ENCODE measurements around the gene SYTL3.
"Not testable (repeated sequence)": the region's sequence is repeated elsewhere in the genome, so short reads cannot be mapped to it uniquely, and the experiment has no call there.

Gene SYTL3

DNA sequence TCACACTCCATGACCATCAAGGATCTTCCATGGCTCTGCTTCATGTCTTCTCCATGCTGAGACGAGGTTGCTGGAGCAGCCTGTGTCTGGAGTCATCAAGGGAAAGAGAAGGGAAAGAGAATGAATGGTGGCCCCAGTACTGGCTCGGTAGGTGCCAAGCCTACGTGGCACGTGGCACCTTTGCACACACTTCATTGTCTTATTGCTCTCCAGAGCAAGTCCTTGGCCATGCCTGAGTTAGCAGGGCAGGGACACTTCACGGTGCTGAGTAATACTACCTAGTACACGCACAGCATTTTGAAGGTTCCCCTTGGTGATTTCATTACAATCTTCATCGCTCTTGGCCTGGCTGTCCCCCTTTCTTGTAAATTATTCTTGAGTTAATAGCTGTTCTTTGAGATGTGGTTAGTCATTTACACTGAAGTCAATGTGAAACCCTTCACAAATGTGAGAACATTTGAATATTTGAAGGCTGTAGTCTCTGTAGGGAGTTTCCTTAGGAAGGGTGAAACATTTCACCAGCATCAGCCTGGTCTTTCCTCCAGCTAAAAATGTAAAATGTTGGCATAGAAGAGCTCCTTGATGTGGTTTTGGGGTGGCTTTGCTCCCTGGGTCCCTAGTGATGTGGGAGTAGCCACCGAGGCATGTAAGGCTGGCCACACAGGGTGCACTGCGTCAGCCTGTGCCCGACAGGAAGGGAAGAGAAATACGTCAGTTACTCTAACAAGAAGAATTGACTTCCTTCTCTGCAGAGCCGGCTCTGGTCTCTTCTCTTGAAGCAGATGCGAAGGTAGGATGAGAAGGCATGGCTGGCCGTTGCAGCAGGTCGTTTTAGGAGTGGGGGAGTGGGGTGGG lies at the start of gene SYTL3:
TSS of gene SYTL3 (plus strand) at position 766 of the 855 bp plus-strand sequence. CDS start 13,215 bp downstream, outside the sequence.
- no peak for DNase-seq (ENCODE audit: low spot score)

GRCh38 chr6:158603261-158604047 lies 46.4 kb upstream of the SYTL3 start:
- DNase-seq (ENCODE audit: low spot score): no peak

DNA sequence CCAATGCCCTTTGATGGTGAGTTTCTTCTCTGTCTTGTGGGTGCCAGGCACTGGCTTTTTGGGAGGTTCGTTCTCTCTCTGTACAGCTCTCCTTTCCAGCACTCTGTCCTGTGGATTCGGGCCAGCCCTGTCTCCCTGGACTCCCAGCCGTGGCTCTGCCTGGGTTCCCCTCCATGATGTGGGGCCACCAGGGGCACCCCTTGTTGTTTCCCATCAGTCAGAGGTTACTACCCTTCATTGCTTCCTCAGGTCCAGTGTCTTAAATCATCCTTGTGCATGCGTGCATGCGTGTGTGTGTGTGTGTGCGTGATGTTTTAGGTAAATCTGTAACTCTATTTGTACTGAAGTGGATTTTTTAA lies 45.8 kb upstream of the SYTL3 start:
- DNase-seq (ENCODE audit: low spot score): no peak

DNA sequence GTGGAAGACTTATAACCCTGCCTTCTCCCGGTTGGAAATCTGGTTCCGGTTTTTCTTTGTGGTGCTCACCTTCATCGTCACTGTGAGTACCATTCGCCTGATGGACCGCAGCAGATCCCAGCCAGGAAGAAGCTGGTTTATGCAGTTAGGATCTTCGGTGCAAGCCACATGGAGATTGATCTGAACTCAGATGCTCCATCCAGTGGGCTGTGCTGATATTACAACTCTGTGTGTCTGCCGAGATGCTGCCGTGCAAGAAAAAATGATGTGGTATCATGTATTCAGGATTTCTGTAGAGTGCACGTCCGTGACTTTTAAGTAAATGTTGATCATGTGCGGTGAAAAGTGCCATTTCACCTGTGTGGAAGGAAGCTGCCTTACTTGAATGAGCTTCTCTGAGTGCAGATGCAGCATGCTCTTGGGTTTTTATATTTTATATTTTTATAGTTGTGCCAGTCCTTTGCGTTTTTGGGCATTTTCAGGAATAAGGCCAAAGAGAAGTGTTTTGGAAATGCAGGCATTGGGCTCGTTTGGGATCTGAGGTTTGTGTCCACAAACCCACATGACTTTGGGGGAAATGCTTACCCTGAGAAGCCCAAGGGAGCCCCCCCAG lies 44.5 kb upstream of the SYTL3 start:
- DNase-seq (ENCODE audit: low spot score): peak; percentile 54

DNA sequence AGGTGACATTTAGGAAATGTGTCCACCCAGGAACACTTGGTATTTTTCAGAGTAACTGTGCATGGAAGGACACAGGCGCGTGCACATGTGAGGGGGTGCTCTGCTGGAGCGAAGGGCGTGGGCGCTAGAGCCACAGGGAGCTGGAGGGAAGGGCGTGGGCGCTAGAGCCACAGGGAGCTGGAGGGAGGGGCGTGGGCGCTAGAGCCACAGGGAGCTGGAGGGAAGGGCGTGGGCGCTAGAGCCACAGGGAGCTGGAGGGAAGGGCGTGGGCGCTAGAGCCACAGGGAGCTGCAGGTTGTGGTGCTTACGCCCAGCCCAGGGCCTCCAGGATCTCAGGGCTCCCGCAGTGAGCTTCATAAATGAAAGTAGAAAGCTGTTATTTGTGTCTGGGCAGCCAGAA lies 43.8 kb upstream of the SYTL3 start:
- DNase-seq (ENCODE audit: low spot score): not testable (repeated sequence)

DNA sequence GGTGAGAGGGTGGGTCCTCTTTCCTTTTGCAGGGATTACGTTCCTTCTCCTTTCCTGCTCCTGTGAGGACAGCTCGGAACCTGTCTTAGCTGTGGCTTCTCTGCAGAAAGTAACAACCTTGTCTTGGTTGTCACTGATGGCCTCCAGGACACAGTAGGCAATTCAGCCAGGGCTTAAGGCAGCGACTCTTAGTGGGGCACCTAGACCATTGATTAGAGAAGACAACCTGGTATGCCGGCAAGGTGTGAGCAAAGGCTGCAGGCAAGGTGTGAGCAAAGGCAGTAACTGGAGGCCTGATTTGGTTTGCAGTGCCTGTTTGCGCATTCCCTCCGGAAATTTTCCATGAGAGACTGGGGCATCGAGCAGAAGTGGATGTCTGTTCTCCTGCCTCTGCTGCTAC lies 42.9 kb upstream of the SYTL3 start:
- DNase-seq (ENCODE audit: low spot score): no peak

DNA sequence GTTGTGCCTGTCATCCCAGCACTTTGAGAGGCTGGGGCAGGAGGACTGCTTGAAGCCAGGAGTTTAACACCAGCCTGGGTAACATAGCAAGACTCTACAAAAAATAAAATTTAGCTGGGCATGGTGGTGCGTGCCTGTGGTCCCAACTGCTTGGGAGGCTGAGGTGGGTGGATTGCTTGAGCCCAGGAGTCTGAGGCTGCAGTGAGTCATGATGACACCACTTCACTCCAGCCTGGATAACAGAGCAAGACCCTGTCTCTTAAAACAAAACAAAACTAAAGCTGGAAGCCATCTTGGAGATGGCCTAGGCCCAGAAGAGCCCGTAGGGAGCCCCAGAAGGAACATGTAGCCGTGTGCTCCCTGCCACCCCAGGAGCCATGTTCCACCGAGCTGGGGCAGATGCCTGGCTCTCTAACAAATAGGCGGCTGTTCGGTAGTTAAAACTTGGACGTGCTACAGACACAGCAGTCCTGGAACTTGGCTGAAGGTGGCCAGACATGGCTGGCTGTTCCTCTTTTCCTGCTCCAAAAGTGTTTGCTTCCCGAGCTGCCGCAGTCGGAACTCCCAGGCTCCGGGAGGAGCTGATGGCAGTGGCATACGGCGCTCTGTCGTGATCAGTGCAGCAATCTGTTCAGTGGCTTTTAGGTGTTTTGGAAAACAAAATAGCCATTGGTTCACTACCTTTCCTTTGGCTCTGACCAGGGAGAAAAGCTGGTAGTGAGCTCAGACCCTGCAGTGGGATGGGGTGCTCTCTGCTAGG lies 42.3 kb upstream of the SYTL3 start:
- no peak for DNase-seq (ENCODE audit: low spot score)

- no peak for DNase-seq (ENCODE audit: low spot score)
Measured at GRCh38 chr6:158608221-158608620, 41.6 kb upstream of the SYTL3 start.

- DNase-seq (ENCODE audit: low spot score): no peak
Measured at GRCh38 chr6:158609455-158610155, 40.2 kb upstream of the SYTL3 start.

DNA sequence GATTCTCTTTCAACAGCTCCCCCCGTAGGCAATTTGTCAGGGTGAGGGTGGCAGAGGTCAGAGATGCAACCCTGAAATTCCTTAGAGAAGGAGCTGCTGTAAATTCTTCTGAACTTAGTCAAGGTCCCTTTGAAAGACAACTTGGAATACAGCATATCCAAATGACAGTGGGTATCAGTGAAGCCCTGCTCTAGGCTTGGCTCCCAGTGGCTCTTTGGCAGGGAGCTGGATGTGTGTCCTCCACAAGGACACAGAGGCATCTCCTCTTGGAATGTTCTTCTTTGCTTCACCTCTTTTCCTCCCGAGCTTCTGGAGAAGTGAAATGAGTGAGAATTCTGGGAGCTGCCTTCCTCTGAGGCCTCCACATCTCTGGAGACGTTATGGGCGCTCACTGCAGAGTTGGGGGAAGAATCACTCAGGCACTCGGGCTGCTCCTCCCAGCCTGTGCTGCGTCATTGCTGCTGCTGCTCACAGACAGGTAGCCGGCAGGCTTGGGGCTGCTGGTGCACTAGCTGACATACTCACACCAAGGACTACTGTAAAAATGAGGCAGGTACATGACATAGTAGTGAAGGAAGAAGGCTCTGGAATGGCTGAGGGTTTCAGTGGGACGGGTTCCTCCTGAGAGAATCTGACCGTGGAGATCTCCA lies 39.4 kb upstream of the SYTL3 start:
- DNase-seq (ENCODE audit: low spot score): no peak

- no peak for DNase-seq (ENCODE audit: low spot score)
Measured at GRCh38 chr6:158611039-158611438, 38.8 kb upstream of the SYTL3 start.

DNA sequence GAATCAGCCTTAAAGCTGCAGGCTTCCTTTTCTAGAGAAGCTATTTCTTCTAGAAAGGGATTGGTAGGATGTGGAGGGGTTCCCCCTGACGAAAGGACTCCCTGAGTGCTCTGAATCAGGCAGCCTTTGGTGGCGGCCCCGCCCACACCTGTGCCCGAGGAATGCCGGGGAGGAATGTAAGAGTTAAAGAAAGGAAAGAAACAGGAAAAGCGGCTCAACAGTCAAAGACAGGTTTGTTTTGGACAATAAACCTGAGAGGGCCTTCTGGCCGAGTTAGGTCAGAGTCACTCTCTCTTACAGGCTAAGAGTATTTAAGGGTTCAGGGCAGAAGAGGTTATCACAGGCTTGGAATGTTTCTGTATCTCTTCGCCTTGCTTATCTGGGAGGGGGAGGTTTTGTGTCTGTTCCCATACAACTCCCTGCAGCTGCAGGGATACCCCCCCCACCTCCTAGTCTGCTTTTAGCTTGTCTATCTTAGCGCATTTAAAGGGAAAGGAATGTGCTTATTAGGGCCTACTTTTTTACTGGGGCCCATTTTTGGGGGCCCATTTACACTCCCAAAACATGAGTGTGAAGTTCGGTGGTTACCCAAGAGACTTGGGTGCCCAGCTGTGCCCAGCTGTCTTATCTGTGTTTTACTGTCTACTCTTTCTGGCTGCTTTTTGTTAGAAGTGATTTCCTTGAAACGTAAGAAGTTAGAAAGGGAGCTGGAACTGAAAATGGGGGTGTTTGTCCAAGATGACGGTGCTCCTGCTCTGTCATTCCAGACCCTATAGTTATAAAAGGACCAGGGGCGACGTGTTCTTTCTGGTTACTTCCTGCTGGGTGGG lies 38.1 kb upstream of the SYTL3 start:
- no peak for DNase-seq (ENCODE audit: low spot score)

DNA sequence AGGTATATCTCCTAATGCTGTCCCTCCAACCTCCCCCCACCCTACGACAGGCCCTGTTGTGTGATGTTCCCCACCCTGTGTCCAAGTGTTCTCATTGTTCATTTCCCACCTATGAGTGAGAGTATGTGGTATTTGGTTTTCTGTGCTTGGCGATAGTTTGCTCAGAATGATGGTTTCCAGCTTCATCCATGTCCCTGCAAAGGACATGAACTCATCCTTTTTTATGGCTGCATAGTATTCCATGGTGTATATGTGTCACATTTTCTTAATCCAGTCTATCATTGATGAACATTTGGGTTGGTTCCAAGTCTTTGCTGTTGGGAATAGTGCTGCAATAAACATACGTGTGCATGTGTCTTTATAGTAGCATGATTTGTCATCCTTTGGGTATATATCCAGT lies 35.2 kb upstream of the SYTL3 start:
- DNase-seq (ENCODE audit: low spot score): not testable (repeated sequence)

- DNase-seq (ENCODE audit: low spot score): not testable (repeated sequence)
Measured at GRCh38 chr6:158618289-158618688, 31.6 kb upstream of the SYTL3 start.

DNA sequence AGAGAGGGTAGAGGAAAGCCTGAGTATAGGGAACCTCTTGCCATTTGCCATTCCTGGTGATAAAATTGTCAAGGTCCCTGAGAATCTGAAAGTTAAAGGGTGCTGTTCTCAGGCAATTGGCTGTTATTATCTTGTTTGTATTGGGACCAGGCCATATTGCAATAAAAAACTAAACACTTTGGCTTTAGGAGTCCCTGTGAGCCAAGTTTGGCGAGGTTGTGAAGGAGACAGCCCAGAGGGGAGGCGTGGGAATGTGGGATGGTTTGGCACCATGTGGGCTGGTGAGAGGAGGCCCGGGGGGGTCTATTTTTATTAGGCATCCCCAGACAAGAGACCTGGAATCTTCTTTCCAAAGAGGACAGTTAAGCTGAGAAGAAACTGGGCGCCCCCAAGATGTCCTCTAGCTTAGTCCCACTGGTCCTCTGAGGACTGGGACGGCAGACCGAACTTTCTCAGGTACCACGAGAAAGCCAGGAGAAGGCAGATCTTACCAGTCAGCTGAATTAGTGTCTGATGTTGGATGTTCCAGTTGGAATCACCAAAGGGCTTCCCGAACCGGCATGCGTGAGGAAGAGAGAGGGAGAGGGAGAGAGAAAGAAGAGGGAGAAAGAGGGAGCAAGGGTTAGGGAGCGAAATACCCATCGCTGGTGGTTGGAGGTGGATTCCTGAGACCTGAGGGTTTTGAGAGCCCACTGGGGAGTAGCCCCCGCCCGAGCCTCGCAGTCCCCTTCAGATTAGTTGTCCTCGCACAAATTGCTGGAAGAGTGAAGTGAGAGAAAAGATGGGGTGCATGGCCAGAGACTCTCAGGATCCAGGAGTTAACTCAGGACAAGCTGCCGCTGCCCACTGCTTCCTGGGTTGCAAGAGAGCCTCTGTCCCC lies 29.7 kb upstream of the SYTL3 start:
- no peak for DNase-seq (ENCODE audit: low spot score)

DNA sequence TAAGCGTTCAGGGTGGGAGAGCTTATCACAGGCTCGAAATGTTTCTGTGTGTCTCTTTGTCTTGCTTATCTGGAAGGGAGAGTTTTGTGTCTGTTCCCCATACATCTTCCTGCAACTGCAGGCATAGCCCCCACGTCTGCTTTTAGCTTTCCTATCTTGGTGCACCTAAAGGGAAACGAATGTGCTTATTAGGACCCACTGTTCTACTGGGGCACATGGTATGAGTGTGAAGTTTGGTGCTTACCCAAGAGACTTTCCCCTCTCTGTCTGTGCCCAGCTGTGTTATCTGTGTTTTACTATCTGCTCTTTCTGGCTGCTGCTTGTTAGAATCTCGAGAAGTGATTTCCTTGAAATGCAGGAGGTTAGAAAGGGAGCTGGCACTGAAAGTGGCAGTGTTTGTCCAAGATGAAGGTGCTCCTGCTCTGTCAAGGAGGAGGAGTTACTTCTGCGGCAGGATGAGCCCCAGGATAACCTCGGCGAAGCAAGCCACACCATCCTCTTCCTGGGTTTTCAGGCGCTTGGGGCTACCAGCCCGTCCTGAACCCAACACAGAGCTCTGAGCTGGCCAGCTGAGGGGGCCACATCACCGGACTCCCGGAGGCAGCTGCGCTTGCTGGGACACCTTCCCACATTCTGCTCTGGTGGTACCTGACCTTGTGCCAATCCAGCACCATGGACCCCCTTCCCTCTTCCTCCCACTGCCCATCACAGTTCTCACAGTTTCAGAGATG lies 28.7 kb upstream of the SYTL3 start:
- DNase-seq (ENCODE audit: low spot score): no peak

DNA sequence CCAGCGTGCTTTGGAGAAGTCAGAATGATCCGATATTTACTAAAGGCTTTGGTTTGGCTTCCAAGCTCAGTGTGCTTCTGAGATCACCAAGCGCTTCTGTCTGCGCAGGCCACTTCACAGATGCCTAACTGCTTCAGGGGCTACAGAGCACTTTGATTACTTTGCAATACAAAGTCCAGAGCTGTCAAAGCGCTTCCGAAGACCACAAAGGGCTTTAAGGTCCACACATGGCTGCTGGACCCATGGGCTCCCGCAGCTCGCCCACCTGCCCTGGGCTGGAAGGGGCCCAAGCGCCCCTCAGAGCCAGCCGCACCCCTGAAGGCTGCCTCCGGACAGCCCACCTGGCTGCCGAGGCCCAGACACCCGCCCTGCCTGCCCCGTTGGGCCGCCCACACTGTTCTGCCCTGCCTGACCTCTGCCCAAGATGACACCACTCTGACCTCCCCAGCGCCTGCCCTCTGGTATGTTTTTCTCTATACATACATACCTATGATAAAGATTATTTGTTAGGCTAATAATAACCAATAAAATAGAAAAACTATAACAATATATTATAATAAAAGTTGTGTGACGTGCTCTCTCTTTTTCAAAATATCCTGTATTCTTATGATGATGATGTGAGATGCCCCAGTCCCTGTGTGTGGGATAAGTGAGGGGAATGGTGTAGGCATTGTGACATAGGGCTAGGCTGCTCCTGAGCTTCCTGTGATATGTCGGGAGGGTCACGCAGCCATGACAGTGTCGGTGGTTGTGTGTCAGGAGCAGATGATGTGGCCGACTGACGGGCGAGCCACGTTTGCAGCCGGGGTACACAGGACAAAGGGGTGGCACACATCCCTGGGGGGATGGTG lies 27.9 kb upstream of the SYTL3 start:
- DNase-seq (ENCODE audit: low spot score): no peak

Measured in hematopoietic multipotent progenitor cell treated with erythropoietin and hydrocortisone succinate and interleukin-3 and kit ligand, for 15 days (in vitro differentiated cells).